ENCODE measurements around the gene SRP19.

The SRP19 gene

DNA sequence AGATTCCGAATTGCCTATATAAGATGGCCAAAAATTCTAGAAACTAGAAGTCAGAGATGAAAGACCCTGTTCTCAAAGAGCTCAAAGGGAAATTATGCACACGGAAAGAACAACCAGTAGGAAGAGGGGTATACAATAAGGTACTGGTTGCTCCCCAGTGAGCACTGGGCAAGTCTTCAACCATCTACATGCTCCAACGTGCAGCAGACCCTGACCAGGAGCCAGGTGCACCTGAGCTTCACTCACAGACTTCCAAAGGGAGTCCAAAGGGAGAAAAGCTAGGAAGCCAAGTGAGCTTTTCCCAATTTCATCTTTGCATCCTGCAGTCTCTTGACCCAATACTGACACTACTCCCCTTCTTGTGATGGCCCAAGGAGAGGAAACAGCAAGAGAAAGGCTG, 57.0 kb downstream of the SRP19 start:
- 0 out of 2 replicates have a peak, but pooled peaks cover 3% of the 10 kb centered on the region for H3K4me1 ChIP-seq (ENCODE audit: insufficient read depth, low read length)
- no peak overlapping the region for H3K9ac ChIP-seq (ENCODE audit: low read depth, low read length)
- peaks cover 3% of the 10 kb centered on the region; the same call in 1 of the 2 replicates for H3K36me3 ChIP-seq (ENCODE audit: insufficient read depth, low read length)
- H3K9me3 ChIP-seq (ENCODE audit: control insufficient read depth, insufficient read depth, low read length), result no peaks in the 10 kb centered on the region

- Histone ChIP-seq H3K9ac (ENCODE audit: low read depth, low read length) (no peak overlapping the region), H3K36me3 (ENCODE audit: insufficient read depth, low read length) (peaks cover 3% of the 10 kb centered on the region; the same call in 1 of the 2 replicates), H3K4me1 (ENCODE audit: insufficient read depth, low read length) (0 out of 2 replicates have a peak, but pooled peaks cover 3% of the 10 kb centered on the region), H3K9me3 (ENCODE audit: control insufficient read depth, insufficient read depth, low read length) (no peaks in the 10 kb centered on the region)
These were observed 57.6 kb downstream of the SRP19 start for GRCh38 chr5:112918679-112919078.
